ENCODE measurements around the gene GRXCR1. TPM values are rescaled to one million over a fixed set of nuclear protein-coding genes. Genes with fewer than 3 reads are reported as not detected.

GRXCR1 gene
- total and polyA plus RNA-seq, 2 donors (not counting 1 experiment from before 2014, with no cell fraction given): not detected

DNA sequence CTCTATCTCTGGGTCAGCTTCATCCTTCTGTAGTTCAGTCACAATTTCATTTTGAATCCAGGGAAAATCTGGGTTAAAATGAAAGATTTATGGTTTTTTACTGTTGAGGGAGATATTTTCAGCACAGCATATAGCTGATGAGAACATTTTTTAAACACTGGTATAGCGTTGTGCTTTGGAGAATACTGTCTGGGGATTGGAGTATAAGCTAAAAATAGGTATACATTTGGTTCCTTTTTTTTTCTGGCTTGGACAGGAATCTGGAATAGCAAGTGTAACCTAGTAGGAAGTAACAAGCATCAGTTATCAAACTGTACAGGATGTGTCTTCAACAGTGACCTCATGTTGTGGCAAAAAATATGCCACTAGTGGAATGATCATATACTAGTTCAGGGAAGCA lies 149.1 kb downstream of the GRXCR1 start:
- H3K4me1 ChIP-seq (ENCODE audit: control insufficient read depth in 2 of 2, insufficient read depth in 2 of 2, low read length in 2 of 2): no peaks in the 10 kb centered on the region
- Mint-ChIP-seq H3K27ac (no peak overlapping the region), H3K27me3 (no peaks in the 10 kb centered on the region), H3K4me1 (no peaks in the 10 kb centered on the region), H3K4me3 (no peak overlapping the region), H3K9me3 (ENCODE audit: insufficient read depth) (no peaks in the 10 kb centered on the region)
- no peak for DNase-seq
- ATAC-seq (ENCODE audit: low read depth): no peak
- 60% methylated on average over 1 of the region's 1 CpG for WGBS (ENCODE audit: insufficient coverage)
- no peaks in the 10 kb centered on the region for H3K27me3 ChIP-seq (replicated peaks in 1 of 4; ENCODE audit: control extremely low read depth in 1 of 4, control insufficient read depth in 3 of 4, insufficient read depth in 4 of 4, low read length in 3 of 4)
- no peak overlapping the region for H3K4me2 ChIP-seq (replicated peaks; ENCODE audit: low read depth, low read length, poor library complexity, severe bottlenecking)
- H3K9ac ChIP-seq (ENCODE audit: low read length): no peak overlapping the region
- H4K20me1 ChIP-seq (ENCODE audit: control insufficient read depth, insufficient read depth, low read length, poor library complexity, severe bottlenecking): no peaks in the 10 kb centered on the region
- no peaks in the 10 kb centered on the region for H3K36me3 ChIP-seq (replicated peaks in 1 of 2; ENCODE audit: control extremely low read depth in 1 of 2, control insufficient read depth in 1 of 2, extremely low read depth in 1 of 2, insufficient read depth in 2 of 2, low read length in 1 of 2)
- ChIA-PET CTCF (no interaction called here), POLR2A (no interaction called here)
- no peak overlapping the region for H2AFZ ChIP-seq (ENCODE audit: insufficient read depth, low read depth, low read length, poor library complexity, severe bottlenecking)
- no peaks in the 10 kb centered on the region for H3K9me3 ChIP-seq (ENCODE audit: control extremely low read depth in 1 of 3, control insufficient read depth in 2 of 3, insufficient read depth in 1 of 3, low read length in 2 of 3)
- TF ChIP-seq EZH2 (IDR thresholded peaks at IDR 0.05; ENCODE audit: borderline replicate concordance, insufficient read depth, low read depth, low read length, poor library complexity, severe bottlenecking): no peak
- TF ChIP-seq, protein P1, sequence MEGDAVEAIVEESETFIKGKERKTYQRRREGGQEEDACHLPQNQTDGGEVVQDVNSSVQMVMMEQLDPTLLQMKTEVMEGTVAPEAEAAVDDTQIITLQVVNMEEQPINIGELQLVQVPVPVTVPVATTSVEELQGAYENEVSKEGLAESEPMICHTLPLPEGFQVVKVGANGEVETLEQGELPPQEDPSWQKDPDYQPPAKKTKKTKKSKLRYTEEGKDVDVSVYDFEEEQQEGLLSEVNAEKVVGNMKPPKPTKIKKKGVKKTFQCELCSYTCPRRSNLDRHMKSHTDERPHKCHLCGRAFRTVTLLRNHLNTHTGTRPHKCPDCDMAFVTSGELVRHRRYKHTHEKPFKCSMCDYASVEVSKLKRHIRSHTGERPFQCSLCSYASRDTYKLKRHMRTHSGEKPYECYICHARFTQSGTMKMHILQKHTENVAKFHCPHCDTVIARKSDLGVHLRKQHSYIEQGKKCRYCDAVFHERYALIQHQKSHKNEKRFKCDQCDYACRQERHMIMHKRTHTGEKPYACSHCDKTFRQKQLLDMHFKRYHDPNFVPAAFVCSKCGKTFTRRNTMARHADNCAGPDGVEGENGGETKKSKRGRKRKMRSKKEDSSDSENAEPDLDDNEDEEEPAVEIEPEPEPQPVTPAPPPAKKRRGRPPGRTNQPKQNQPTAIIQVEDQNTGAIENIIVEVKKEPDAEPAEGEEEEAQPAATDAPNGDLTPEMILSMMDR (IDR thresholded peaks at IDR 0.05): no peak
- H3K27ac ChIP-seq (ENCODE audit: low read length in 2 of 2): no peak overlapping the region
- H3K79me2 ChIP-seq (ENCODE audit: control insufficient read depth, insufficient read depth, low read length): no peaks in the 10 kb centered on the region
- H3K4me3 ChIP-seq (ENCODE audit: control extremely low read depth in 1 of 5, extremely low read depth in 1 of 5, insufficient read depth in 1 of 5, low read depth in 2 of 5, low read length in 4 of 5): no peak overlapping the region
- intact Hi-C loops (cut with micrococcal nuclease): no loop called here

DNA sequence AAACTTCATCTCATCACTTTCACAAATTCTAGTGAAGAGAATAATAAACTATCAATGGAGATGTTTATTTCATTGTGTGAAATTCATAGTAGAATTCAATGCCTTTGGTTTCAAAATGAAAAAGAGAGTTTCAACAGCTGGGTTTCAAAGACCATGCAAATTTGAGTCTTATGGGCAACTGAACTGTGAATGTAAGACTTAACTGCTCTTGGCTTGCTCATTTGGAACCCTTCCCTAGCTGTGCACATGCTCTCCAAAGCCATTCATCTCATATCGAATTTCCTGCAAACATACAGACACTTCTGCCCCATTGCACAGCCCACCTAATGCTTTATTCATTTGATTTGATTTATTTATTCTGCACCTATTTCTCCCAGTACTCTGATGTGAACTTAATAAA lies 154.5 kb downstream of the GRXCR1 start:
- no peaks in the 10 kb centered on the region for H3K27me3 Mint-ChIP-seq
- intact Hi-C loops (cut with micrococcal nuclease): no loop called here
- Histone ChIP-seq H3K9ac (ENCODE audit: low read length) (no peak overlapping the region), H4K20me1 (ENCODE audit: control insufficient read depth, insufficient read depth, low read length, poor library complexity, severe bottlenecking) (no peaks in the 10 kb centered on the region), H3K4me2 (replicated peaks; ENCODE audit: low read depth, low read length, poor library complexity, severe bottlenecking) (no peak overlapping the region), H3K27me3 (replicated peaks in 1 of 4; ENCODE audit: control extremely low read depth in 1 of 4, control insufficient read depth in 3 of 4, insufficient read depth in 4 of 4, low read length in 3 of 4) (no peaks in the 10 kb centered on the region), H3K36me3 (replicated peaks in 1 of 2; ENCODE audit: control extremely low read depth in 1 of 2, control insufficient read depth in 1 of 2, extremely low read depth in 1 of 2, insufficient read depth in 2 of 2, low read length in 1 of 2) (no peaks in the 10 kb centered on the region), H3K9me3 (ENCODE audit: control extremely low read depth in 1 of 3, control insufficient read depth in 2 of 3, insufficient read depth in 1 of 3, low read length in 2 of 3) (no peaks in the 10 kb centered on the region), H3K4me3 (ENCODE audit: control extremely low read depth in 1 of 5, extremely low read depth in 1 of 5, insufficient read depth in 1 of 5, low read depth in 2 of 5, low read length in 4 of 5) (no peak overlapping the region), H2AFZ (ENCODE audit: insufficient read depth, low read depth, low read length, poor library complexity, severe bottlenecking) (no peak overlapping the region), H3K27ac (ENCODE audit: low read length in 2 of 2) (no peak overlapping the region), H3K79me2 (ENCODE audit: control insufficient read depth, insufficient read depth, low read length) (no peaks in the 10 kb centered on the region), H3K4me1 (ENCODE audit: control insufficient read depth in 2 of 2, insufficient read depth in 2 of 2, low read length in 2 of 2) (no peaks in the 10 kb centered on the region)
- POLR2A ChIA-PET: no interaction called here
- TF ChIP-seq EZH2 (IDR thresholded peaks at IDR 0.05; ENCODE audit: borderline replicate concordance, insufficient read depth, low read depth, low read length, poor library complexity, severe bottlenecking): no peak
- TF ChIP-seq, protein P1 (IDR thresholded peaks at IDR 0.05): no peak
- H3K4me3 Mint-ChIP-seq: no peak overlapping the region
- CTCF ChIA-PET: no interaction called here
- DNase-seq (no peak), ATAC-seq (ENCODE audit: low read depth) (no peak)
- H3K9me3 Mint-ChIP-seq (ENCODE audit: insufficient read depth): no peaks in the 10 kb centered on the region
- WGBS (ENCODE audit: insufficient coverage): 40% methylated on average over 1 of the region's 1 CpG
- no peaks in the 10 kb centered on the region for H3K4me1 Mint-ChIP-seq
- no peak overlapping the region for H3K27ac Mint-ChIP-seq

Measured in B cell (primary cell).